Measurements from ENCODE around the gene MINPP1.
"Not testable (repeated sequence)": the region's sequence is repeated elsewhere in the genome, so short reads cannot be mapped to it uniquely, and the experiment has no call there.

The MINPP1 gene

GRCh38 chr10:87504640-87505365 is at the start of gene MINPP1:
Gene MINPP1 (plus strand): TSS chr10:87504893. CDS start chr10:87504916, 23 bp downstream.
- peak; percentile 14 to 56 (median 44) for DNase-seq

- not testable (repeated sequence) for DNase-seq
These were observed 48.0 kb upstream of the MINPP1 start for GRCh38 chr10:87456586-87457220.

GRCh38 chr10:87461751-87462150 is 42.9 kb upstream of the MINPP1 start:
- not testable (repeated sequence) for DNase-seq

GRCh38 chr10:87466849-87467248 is 37.8 kb upstream of the MINPP1 start:
- DNase-seq, result not testable (repeated sequence)

- not testable (repeated sequence) for DNase-seq
These were observed 16.0 kb upstream of the MINPP1 start for GRCh38 chr10:87488733-87489132.

GRCh38 chr10:87490285-87490684 is 14.4 kb upstream of the MINPP1 start:
- DNase-seq, result not testable (repeated sequence)

GRCh38 chr10:87492450-87492849 is 12.2 kb upstream of the MINPP1 start:
- not testable (repeated sequence) for DNase-seq

- not testable (repeated sequence) for DNase-seq
These were observed 9.2 kb upstream of the MINPP1 start for GRCh38 chr10:87495446-87495845.

GRCh38 chr10:87497386-87497785 is 7.3 kb upstream of the MINPP1 start:
- DNase-seq, result not testable (repeated sequence)

GRCh38 chr10:87498106-87498789 is 6.4 kb upstream of the MINPP1 start:
- not testable (repeated sequence) for DNase-seq

GRCh38 chr10:87500646-87501048 is 4.0 kb upstream of the MINPP1 start:
- DNase-seq, result no peak

- no peak for DNase-seq
These were observed 1.3 kb upstream of the MINPP1 start for GRCh38 chr10:87503401-87503800.

GRCh38 chr10:87503886-87504285 is 807 bp upstream of the MINPP1 start:
- DNase-seq, result no peak

- peak in 1 of 4 experiments; percentile 6 for DNase-seq
These were observed 420 bp upstream of the MINPP1 start for GRCh38 chr10:87504307-87504639.

- peak in 2 of 4 experiments; percentile 20 to 22 for DNase-seq
These were observed 846 bp downstream of the MINPP1 start for GRCh38 chr10:87505366-87506111.

- DNase-seq, result no peak
These were observed 2.3 kb downstream of the MINPP1 start for GRCh38 chr10:87506956-87507355.

GRCh38 chr10:87507879-87508483 is 3.3 kb downstream of the MINPP1 start:
- no peak for DNase-seq

GRCh38 chr10:87508837-87509236 is 4.1 kb downstream of the MINPP1 start:
- no peak for DNase-seq

- no peak for DNase-seq
These were observed 5.3 kb downstream of the MINPP1 start for GRCh38 chr10:87510025-87510424.

GRCh38 chr10:87511526-87511925 is 6.8 kb downstream of the MINPP1 start:
- DNase-seq, result no peak

- DNase-seq, result no peak
These were observed 14.2 kb downstream of the MINPP1 start for GRCh38 chr10:87518937-87519336.

- DNase-seq, result no peak
These were observed 14.9 kb downstream of the MINPP1 start for GRCh38 chr10:87519582-87519981.

GRCh38 chr10:87523731-87524130 is 19.0 kb downstream of the MINPP1 start:
- no peak for DNase-seq

All from activated naive CD4-positive, alpha-beta T cell (primary cell).